HCT116 (cell line): ENCODE data around the gene GPR146.

Experiments
- CEBPB ChIP-seq: IDR thresholded peaks from 2 replicates; pipeline ENCODE4 v1.6.1; 2012; ENCODE audit warnings: low read depth
- CTCF ChIP-seq, 3 experiments: fragments of 200-600 bp in 1 of 3; sonication (generic) in 1 of 3; IDR thresholded peaks in 2 of 3; conservative IDR thresholded peaks in 1 of 3; 2 replicates each; pipeline ENCODE4 v1.5.1; 2012 to 2017; ENCODE audit warnings: low read depth in 2 of 3, low read length in 2 of 3, antibody characterized with exemption in 1 of 3, borderline replicate concordance in 1 of 3, control low read depth in 1 of 3, mild to moderate bottlenecking in 1 of 3, mixed read lengths in 1 of 3, mixed run types in 1 of 3, moderate library complexity in 1 of 3; ENCODE audit not compliant: insufficient read depth in 1 of 3
- EGR1 ChIP-seq: IDR thresholded peaks from 2 replicates; pipeline ENCODE4 v1.6.1; 2012; ENCODE audit warnings: low read depth
- ELF1 ChIP-seq: IDR thresholded peaks from 2 replicates; pipeline ENCODE4 v1.6.1; 2012; ENCODE audit warnings: low read depth, borderline replicate concordance
- EZH2 ChIP-seq: fragments of 200-600 bp; sonication (generic); IDR thresholded peaks from 2 replicates; pipeline ENCODE4 v1.6.1; 2017; ENCODE audit warnings: antibody characterized with exemption, mixed run types
- EZH2phosphoT487 ChIP-seq: fragments of 200-600 bp; IDR thresholded peaks from 2 replicates; pipeline ENCODE4 v1.6.1; 2018; ENCODE audit warnings: antibody characterized with exemption, borderline replicate concordance
- POLR2A ChIP-seq: IDR thresholded peaks from 2 replicates; pipeline ENCODE4 v1.7.0; 2011; ENCODE audit warnings: borderline replicate concordance; ENCODE audit not compliant: insufficient read depth, insufficient read length; ENCODE audit errors: extremely low read depth
- POLR2AphosphoS5 ChIP-seq: IDR thresholded peaks from 2 replicates; pipeline ENCODE4 v1.6.1; 2011; ENCODE audit warnings: mild to moderate bottlenecking, low read depth, low read length, moderate library complexity
- RAD21 ChIP-seq: IDR thresholded peaks from 2 replicates; pipeline ENCODE4 v1.6.1; 2012; ENCODE audit warnings: low read depth, mild to moderate bottlenecking
- REST ChIP-seq: IDR thresholded peaks from 2 replicates; pipeline ENCODE4 v1.6.1; 2012; ENCODE audit warnings: low read depth

GRCh38 chr7:1061180-1061579 is 16.8 kb downstream of the GPR146 start:
- TF ChIP-seq CTCF (IDR thresholded peaks at IDR 0.05 in 2 of 3, conservative IDR thresholded peaks at IDR 0.05 in 1 of 3; ENCODE audit: borderline replicate concordance in 1 of 3, insufficient read depth in 1 of 3, low read depth in 2 of 3, low read length in 2 of 3) (no peak), EZH2 (no peak), ELF1 (no peak), EGR1 (no peak), REST (no peak), POLR2AphosphoS5 (no peak), CEBPB (no peak), RAD21 (no peak), POLR2A (no peak), EZH2phosphoT487 (no peak)
